WTC11 (cell line): Measurements from ENCODE around the gene TEKT1. TPM values are rescaled to one million over a fixed set of nuclear protein-coding genes. Genes with fewer than 3 reads are reported as not detected.

Experiments used
- AFF4 ChIP-seq: sonication (generic); formaldehyde crosslinking; IDR thresholded peaks from 2 replicates; pipeline ENCODE4 v1.8.1; 2023; ENCODE audit warnings: mild to moderate bottlenecking, missing genetic modification reagents, borderline replicate concordance
- AR ChIP-seq: fragments of 250-450 bp; sonication (Bioruptor Pico); IDR thresholded peaks from 2 replicates; pipeline ENCODE4 v1.9.0; 2021; ENCODE audit warnings: mild to moderate bottlenecking
- ATF2 ChIP-seq: sonication (generic); formaldehyde crosslinking; IDR thresholded peaks from 2 replicates; pipeline ENCODE4 v1.8.1; 2022; ENCODE audit warnings: low read depth, missing genetic modification reagents, borderline replicate concordance
- ATF3 ChIP-seq: sonication (generic); formaldehyde crosslinking; conservative IDR thresholded peaks from 2 replicates; pipeline ENCODE4 v1.8.1; 2022; ENCODE audit warnings: mild to moderate bottlenecking, missing genetic modification reagents
- CDX4 ChIP-seq: fragments of 250-450 bp; sonication (Bioruptor Pico); IDR thresholded peaks from 2 replicates; pipeline ENCODE4 v1.9.0; 2021; ENCODE audit warnings: moderate library complexity, mild to moderate bottlenecking, inconsistent platforms, borderline replicate concordance
- FOXJ3 ChIP-seq: sonication (generic); formaldehyde crosslinking; IDR thresholded peaks from 2 replicates; pipeline ENCODE4 v1.9.0; 2021; ENCODE audit warnings: missing genetic modification reagents, mild to moderate bottlenecking, borderline replicate concordance
- FOXP4 ChIP-seq: sonication (generic); formaldehyde crosslinking; IDR thresholded peaks from 2 replicates; pipeline ENCODE4 v1.8.0; 2022; ENCODE audit warnings: mild to moderate bottlenecking, missing genetic modification reagents
- GTF2I ChIP-seq: fragments of 250-450 bp; sonication (Bioruptor Pico); conservative IDR thresholded peaks from 2 replicates; pipeline ENCODE4 v1.4.0; 2021; ENCODE audit warnings: mild to moderate bottlenecking
- NFE2L1 ChIP-seq: sonication (generic); formaldehyde crosslinking; IDR thresholded peaks from 2 replicates; pipeline ENCODE4 v1.8.1; 2023; ENCODE audit warnings: missing genetic modification reagents
- SMAD4 ChIP-seq: sonication (generic); formaldehyde crosslinking; IDR thresholded peaks from 2 replicates; pipeline ENCODE4 v1.8.0; 2022; ENCODE audit warnings: mild to moderate bottlenecking, missing genetic modification reagents
- ZNF532 ChIP-seq: fragments of 250-450 bp; sonication (Bioruptor Pico); IDR thresholded peaks from 2 replicates; pipeline ENCODE4 v1.9.0; 2021; ENCODE audit warnings: mild to moderate bottlenecking, borderline replicate concordance
- total RNA-seq: library from RNA; stranded (reverse); gene quantifications from 3 replicates; pipeline ENCODE4 v1.2.3, GENCODE V29; 2021

TEKT1 gene
- total RNA-seq, 1 experiment from 2014 or later = 0.37 TPM

- TF ChIP-seq ATF2 (CRISPR knock-in tag) (no peak), SMAD4 (CRISPR knock-in tag) (no peak), FOXP4 (CRISPR knock-in tag) (no peak), FOXJ3 (CRISPR knock-in tag) (no peak), AR (CRISPR knock-in tag) (no peak), NFE2L1 (no peak), ZNF532 (CRISPR knock-in tag) (no peak), CDX4 (CRISPR knock-in tag) (no peak), GTF2I (no peak), AFF4 (CRISPR knock-in tag) (no peak), ATF3 (no peak)
Observed at GRCh38 chr17:6768447-6768846, 63.1 kb downstream of the TEKT1 start (continued).
